Measurements from ENCODE around the gene GTF3C5. TPM values are rescaled to one million over a fixed set of nuclear protein-coding genes. Genes with fewer than 3 reads are reported as not detected.

The GTF3C5 gene
- total RNA-seq, result 60.7 and 65.1 TPM in 2 replicates
- long read RNA-seq, transcript GTF3C5-202 (11 exons, 2,406 nt), result major isoform, 119 of 155 reads
- long read RNA-seq, transcript GTF3C5-204 (12 exons, 2,110 nt), result minor isoform, 11 of 155 reads
- long read RNA-seq, partial matches to known transcripts, result 8 of 155 reads
- long read RNA-seq, other reads (novel, unspliced or antisense), result 15 of 155 reads

DNA sequence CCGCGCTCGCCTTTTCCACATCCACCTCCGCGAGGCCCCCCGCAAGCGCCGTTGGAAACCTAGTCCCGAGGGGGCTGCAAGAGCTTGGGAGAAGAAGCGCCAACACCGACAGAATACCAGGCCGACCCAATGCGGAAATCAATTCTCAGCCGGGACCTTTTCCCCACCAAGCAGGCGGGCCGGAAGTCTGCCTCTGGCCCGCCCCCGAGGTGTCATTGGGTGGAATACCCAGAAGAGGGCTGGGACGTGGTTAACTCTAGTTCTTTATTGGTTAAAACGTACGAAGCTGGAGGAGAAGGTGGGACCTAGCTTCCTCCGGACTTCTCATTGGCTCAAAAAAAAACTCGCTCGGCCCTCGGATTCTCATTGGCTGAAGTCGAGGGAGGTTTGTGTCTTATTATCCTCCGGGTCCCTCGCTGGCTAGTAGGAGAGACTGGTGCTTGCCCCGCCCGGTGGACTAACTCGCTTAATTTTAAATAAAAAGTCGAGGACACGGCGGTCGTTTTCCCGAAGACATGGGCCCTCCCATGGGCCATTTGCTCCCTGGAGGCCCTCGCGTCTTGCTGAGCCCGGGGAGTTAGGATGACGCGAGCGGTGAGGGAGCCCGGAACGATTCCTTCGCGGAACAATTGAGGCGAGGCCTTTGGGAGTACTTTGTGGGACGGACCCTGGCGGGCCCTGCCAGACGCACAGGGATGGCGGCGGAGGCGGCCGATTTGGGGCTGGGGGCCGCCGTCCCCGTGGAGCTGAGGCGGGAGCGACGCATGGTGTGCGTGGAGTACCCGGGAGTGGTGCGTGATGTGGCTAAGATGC is at the start of gene GTF3C5:
TSS of gene GTF3C5 (plus strand) at position 681 of the 813 bp plus-strand sequence. CDS start at position 696, 15 bp downstream.
- peak; percentile 96 for DNase-seq (ENCODE audit: extremely low spot score, unreplicated experiment)
- peak within 1 kb of the TSS; percentile 98 for H3K4me3 Mint-ChIP-seq (ENCODE audit: unreplicated experiment)
- peak within 1 kb of the TSS; percentile 98 for H3K27ac Mint-ChIP-seq (ENCODE audit: unreplicated experiment)
- H3K27me3 Mint-ChIP-seq (ENCODE audit: unreplicated experiment), result peaks cover 5% of the 10 kb centered on the region
- H3K4me1 Mint-ChIP-seq (ENCODE audit: unreplicated experiment), result peaks cover 30% of the 10 kb centered on the region
- H3K36me3 Mint-ChIP-seq (ENCODE audit: unreplicated experiment), result no peaks in the 10 kb centered on the region
- H3K9me3 Mint-ChIP-seq (ENCODE audit: unreplicated experiment), result no peaks in the 10 kb centered on the region
- TF ChIP-seq, protein P1, sequence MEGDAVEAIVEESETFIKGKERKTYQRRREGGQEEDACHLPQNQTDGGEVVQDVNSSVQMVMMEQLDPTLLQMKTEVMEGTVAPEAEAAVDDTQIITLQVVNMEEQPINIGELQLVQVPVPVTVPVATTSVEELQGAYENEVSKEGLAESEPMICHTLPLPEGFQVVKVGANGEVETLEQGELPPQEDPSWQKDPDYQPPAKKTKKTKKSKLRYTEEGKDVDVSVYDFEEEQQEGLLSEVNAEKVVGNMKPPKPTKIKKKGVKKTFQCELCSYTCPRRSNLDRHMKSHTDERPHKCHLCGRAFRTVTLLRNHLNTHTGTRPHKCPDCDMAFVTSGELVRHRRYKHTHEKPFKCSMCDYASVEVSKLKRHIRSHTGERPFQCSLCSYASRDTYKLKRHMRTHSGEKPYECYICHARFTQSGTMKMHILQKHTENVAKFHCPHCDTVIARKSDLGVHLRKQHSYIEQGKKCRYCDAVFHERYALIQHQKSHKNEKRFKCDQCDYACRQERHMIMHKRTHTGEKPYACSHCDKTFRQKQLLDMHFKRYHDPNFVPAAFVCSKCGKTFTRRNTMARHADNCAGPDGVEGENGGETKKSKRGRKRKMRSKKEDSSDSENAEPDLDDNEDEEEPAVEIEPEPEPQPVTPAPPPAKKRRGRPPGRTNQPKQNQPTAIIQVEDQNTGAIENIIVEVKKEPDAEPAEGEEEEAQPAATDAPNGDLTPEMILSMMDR (IDR thresholded peaks at IDR 0.05), result no peak

GRCh38 chr9:132982458-132982857 is 48.3 kb upstream of the GTF3C5 start:
- H3K36me3 Mint-ChIP-seq (ENCODE audit: unreplicated experiment), result no peaks in the 10 kb centered on the region
- TF ChIP-seq, protein P1 (IDR thresholded peaks at IDR 0.05), result no peak
- peaks cover 45% of the 10 kb centered on the region for H3K27me3 Mint-ChIP-seq (ENCODE audit: unreplicated experiment)
- no peak for DNase-seq (ENCODE audit: extremely low spot score, unreplicated experiment)
- no peaks in the 10 kb centered on the region for H3K4me1 Mint-ChIP-seq (ENCODE audit: unreplicated experiment)
- no peaks in the 10 kb centered on the region for H3K9me3 Mint-ChIP-seq (ENCODE audit: unreplicated experiment)
- H3K4me3 Mint-ChIP-seq (ENCODE audit: unreplicated experiment), result no peak overlapping the region
- H3K27ac Mint-ChIP-seq (ENCODE audit: unreplicated experiment), result no peak overlapping the region

DNA sequence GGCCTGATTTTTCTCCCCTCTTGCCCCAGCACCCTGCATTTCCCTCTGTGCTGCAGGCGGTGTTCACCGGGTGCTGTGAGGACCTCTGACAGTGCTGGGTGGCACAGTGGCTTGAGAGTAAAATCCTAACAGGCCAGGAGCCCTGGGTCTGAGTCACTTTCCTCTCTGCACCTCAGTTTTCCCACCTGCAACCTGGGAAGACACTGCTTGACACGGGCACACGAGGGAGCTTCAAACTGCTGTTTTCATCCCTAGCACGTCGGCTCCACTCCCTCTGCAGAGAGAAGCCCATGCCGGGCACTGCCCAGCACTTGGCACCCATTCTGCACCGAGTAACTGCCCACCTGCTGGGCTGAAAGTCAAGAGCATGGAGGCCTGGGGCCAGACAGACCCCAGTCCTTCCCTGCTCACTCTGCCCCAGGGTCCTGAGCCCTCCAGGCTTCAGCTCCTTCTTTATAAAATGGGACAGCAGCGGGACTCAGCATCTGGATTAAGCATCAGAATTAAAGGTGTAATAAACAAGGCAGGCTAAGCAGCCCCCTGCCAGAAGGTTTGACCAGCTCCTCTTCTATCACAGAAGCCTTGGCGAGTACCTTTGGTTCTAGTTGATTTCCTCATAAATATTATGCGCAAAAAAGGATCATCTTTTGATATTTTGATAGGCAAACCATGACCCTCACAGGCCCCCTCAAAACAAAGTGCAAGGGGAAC is 47.2 kb upstream of the GTF3C5 start:
- no peak overlapping the region for H3K4me3 Mint-ChIP-seq (ENCODE audit: unreplicated experiment)
- TF ChIP-seq, protein P1 (IDR thresholded peaks at IDR 0.05), result no peak
- no peaks in the 10 kb centered on the region for H3K9me3 Mint-ChIP-seq (ENCODE audit: unreplicated experiment)
- H3K36me3 Mint-ChIP-seq (ENCODE audit: unreplicated experiment), result no peaks in the 10 kb centered on the region
- peaks cover 41% of the 10 kb centered on the region for H3K27me3 Mint-ChIP-seq (ENCODE audit: unreplicated experiment)
- DNase-seq (ENCODE audit: extremely low spot score, unreplicated experiment), result no peak
- no peaks in the 10 kb centered on the region for H3K4me1 Mint-ChIP-seq (ENCODE audit: unreplicated experiment)
- H3K27ac Mint-ChIP-seq (ENCODE audit: unreplicated experiment), result no peak overlapping the region

DNA sequence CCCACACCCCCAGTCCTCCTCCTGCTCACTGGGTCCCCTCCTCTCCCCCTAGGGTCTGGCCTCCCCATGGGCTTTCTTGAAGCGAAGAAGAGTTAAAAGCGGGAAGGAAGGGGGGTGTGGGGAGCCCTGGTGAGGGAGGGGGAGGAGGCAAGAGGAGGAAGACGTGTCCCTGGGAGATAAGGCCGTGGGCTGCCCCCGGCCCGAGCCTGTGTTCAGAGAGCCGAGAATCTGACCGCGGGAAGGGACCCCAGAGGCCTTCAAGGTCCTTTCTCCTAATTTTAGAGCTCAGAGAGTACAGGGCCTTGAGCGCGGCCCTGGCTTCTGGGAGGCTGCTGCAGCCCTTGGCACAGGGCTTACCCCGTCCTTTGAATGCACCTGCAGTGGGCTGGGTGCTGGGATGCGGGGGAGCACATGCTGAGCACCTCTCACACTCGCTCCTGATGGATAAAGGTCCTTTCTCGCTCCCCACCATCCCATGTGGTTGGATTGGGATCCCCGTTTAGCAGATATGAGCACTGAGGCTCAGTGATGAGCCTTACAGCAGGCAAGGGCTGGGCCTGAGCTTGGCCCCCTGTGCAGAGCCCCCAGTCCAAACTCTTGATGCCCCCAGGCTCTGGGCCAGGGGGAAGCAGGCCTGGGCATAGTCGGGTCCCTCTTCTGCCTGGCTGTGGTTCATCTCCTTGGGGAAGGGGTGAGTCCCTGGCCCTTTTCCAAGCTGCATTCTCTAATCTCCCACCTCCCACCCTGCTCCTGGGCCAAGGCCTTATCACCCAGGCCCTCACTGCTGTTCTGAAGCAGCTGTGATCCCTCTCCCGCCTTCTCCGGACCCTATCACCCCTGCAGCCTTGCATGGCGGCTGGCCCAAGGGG is 46.4 kb upstream of the GTF3C5 start:
- peaks cover 35% of the 10 kb centered on the region for H3K27me3 Mint-ChIP-seq (ENCODE audit: unreplicated experiment)
- no peaks in the 10 kb centered on the region for H3K4me1 Mint-ChIP-seq (ENCODE audit: unreplicated experiment)
- no peak overlapping the region for H3K27ac Mint-ChIP-seq (ENCODE audit: unreplicated experiment)
- no peak for DNase-seq (ENCODE audit: extremely low spot score, unreplicated experiment)
- no peaks in the 10 kb centered on the region for H3K9me3 Mint-ChIP-seq (ENCODE audit: unreplicated experiment)
- H3K36me3 Mint-ChIP-seq (ENCODE audit: unreplicated experiment), result no peaks in the 10 kb centered on the region
- no peak overlapping the region for H3K4me3 Mint-ChIP-seq (ENCODE audit: unreplicated experiment)
- TF ChIP-seq, protein P1 (IDR thresholded peaks at IDR 0.05), result no peak

Data from osteocyte (in vitro differentiated cells).